ENCODE data around the gene RGS16.

Gene RGS16, protein sequence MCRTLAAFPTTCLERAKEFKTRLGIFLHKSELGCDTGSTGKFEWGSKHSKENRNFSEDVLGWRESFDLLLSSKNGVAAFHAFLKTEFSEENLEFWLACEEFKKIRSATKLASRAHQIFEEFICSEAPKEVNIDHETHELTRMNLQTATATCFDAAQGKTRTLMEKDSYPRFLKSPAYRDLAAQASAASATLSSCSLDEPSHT

DNA sequence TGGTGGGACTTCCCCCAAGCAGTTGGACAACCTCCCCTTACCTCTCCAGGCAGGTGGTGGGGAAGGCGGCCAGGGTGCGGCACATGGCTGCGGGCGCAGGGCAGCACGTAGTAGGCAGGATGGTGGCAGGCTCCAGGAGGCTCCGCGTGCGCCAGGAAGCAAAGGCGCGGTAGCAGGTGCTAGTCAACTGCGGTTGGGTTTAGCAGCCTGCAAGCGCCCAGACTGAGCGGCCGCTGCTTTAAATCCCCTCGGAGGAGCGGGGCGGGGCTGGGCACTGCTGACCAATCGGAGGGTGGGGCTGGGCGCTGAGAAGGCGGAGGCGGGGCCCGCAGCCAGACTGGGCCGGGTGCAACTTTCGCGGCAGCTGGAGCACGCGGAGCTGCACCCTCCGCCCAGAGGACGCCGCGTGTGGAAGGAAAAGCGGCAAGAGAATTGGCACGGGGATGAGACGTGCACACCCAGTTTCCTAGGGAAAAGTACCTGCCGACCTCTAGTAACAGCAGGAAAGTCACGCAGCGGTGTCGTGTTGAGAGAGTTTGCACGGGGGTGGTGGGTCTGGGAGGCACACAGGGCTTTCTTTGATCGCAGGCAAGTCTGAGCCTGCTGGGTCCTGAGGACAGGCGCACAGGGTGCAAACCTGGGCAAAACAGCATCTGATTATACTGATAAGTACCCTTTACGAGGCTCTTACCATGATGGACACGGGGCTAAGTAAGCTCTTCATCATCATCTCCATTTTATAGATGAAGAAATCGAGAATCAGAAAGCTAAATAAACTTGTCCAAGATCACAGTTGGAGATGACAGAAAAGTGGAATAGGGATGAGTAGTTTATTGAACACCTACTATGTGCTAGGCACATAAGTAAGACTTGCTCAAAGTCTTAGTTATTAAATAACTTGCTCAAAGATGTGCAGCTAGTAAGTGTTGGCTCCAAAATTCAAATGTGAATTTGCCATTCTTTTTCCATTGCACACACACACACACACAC is at the start of gene RGS16:
TSS of gene RGS16 (minus strand) at position 215 of the 990 bp plus-strand sequence. CDS start at position 85, 130 bp downstream.
- DNase-seq (ENCODE audit: low spot score in 2 of 2) (peak; percentile 87 to 96), ATAC-seq (peak; percentile 91)
- no peaks in the 10 kb centered on the region for H3K36me3 Mint-ChIP-seq
- H3K4me3 Mint-ChIP-seq: no peak within 1 kb of the TSS
- no peak within 1 kb of the TSS for H3K27ac Mint-ChIP-seq
- peaks cover 19% of the 10 kb centered on the region for H3K4me1 Mint-ChIP-seq
- H3K9me3 Mint-ChIP-seq: no peaks in the 10 kb centered on the region

DNA sequence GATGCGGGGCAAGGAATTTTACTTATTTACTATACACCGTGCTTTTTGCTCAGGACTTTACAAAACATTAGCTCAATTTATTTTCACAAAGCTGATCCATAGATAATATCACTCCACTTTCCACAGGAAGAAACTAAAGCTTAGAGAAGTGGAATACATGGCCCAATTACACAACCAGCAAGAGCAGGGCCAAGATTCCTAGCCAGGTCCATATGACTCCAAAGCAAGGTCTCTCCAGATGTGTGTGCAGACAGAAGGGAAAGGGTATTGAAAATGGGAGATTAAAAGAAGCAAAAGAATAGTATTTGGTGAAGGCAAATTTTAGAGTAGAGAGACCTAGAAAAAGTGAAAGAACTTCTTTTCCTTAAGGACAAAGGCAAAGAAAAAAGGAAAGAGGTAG is 49.8 kb upstream of the RGS16 start:
- no peak for ATAC-seq
- H3K4me3 Mint-ChIP-seq: no peak overlapping the region

DNA sequence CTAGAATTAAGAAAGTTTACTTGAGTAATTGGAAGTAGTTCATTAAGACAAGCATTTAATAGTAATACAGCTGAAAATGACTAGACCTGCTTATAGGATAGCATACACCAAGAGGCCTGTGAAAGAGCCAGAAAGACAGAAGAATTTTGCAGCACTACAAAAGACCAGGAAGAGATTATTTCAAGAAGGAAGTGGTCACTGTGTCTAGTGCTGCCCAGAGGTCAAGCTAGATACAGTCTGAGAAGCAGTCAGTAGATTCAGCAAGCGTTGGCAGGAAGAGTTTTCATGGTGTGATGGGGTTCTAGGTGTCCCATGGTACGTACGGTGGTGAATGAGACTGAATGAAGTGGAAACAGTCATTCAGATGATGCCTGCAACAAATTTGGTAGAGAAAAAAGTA is 48.7 kb upstream of the RGS16 start:
- ATAC-seq (no peak), DNase-seq (ENCODE audit: low spot score in 2 of 2) (no peak)
- Mint-ChIP-seq H3K27ac (no peak overlapping the region), H3K4me3 (no peak overlapping the region), H3K36me3 (no peaks in the 10 kb centered on the region), H3K9me3 (no peaks in the 10 kb centered on the region), H3K4me1 (no peaks in the 10 kb centered on the region)

More for the DNA sequence above, 49.8 kb upstream of the RGS16 start:
- Mint-ChIP-seq H3K27ac (no peak overlapping the region), H3K36me3 (no peaks in the 10 kb centered on the region), H3K4me1 (no peaks in the 10 kb centered on the region), H3K9me3 (no peaks in the 10 kb centered on the region)
- no peak for DNase-seq (ENCODE audit: low spot score in 2 of 2)

DNA sequence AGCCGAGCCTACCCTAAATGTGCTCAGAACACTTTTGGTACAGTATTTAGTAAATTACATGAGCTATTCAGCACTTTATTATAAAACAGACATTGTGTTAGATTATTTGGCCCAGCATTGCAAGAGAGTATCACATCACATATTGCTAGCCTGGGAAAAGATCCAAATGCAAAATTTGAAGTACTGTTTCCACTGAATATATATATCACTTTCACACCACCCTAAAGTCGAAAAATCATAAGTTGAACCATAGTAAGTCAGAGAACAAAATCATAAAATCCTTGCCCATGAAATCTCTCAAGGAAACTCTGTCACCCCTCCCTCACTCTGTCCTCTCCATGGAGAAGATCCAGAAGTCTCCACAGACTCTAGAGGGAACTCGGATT is 47.1 kb upstream of the RGS16 start:
- H3K27ac Mint-ChIP-seq: peak overlapping the region; percentile 23

DNA sequence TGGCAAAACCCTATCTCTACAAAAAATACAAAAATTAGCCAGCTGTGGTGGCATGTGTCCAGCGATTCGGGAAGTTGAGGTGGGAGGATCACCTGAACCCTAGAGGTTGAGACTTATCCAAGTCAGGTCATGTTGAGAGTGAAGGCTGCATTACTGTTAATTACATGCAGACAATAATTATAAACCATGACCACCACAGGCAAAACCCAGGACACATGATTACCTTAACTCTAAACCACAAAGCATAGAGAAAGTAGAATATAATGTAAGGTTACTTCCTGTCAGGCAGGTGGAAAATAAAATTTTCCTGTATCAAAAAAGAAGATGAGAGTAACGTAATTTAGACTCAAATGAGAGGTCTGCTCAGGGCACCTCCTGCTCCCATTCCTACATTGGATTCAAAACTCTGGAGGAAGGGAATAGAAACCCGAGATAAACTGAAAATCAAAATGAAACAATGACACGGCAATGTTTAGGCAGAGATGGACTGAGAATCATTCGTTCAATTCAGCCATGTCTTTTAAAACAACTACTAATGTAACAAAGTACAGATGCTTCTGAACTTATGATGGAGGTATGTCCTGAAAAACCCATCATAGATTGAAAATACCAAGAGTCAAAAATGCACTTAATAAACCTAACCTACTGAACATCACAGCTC is 46.6 kb upstream of the RGS16 start:
- Mint-ChIP-seq H3K4me3 (no peak overlapping the region), H3K4me1 (no peaks in the 10 kb centered on the region), H3K27ac (no peak overlapping the region), H3K36me3 (no peaks in the 10 kb centered on the region), H3K9me3 (no peaks in the 10 kb centered on the region)
- DNase-seq (ENCODE audit: low spot score in 2 of 2) (no peak), ATAC-seq (no peak)

More for the DNA sequence above, 47.1 kb upstream of the RGS16 start:
- Mint-ChIP-seq H3K36me3 (no peaks in the 10 kb centered on the region), H3K9me3 (no peaks in the 10 kb centered on the region), H3K4me1 (no peaks in the 10 kb centered on the region), H3K4me3 (no peak overlapping the region)
- no peak for DNase-seq (ENCODE audit: low spot score in 2 of 2)
- ATAC-seq: no peak

DNA sequence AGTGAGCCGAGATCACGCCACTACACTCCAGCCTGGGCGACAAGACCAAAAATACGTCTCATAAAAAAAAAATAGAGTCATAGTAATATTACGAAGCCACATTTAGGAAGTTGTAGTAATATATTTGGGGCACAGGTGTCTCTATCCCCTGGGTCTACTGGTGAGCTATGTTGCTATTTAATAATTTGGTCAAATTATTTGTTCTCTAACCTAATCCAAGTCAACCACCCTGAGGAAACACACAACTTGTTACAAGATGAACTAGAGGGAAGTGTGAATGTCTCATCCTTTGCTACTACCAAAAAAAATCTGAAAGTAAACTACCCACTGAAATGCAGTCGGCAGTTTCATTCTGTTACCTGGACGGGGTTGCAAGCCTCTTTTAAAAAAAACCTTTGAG is 44.9 kb upstream of the RGS16 start:
- ATAC-seq: no peak
- no peaks in the 10 kb centered on the region for H3K4me1 Mint-ChIP-seq

DNA sequence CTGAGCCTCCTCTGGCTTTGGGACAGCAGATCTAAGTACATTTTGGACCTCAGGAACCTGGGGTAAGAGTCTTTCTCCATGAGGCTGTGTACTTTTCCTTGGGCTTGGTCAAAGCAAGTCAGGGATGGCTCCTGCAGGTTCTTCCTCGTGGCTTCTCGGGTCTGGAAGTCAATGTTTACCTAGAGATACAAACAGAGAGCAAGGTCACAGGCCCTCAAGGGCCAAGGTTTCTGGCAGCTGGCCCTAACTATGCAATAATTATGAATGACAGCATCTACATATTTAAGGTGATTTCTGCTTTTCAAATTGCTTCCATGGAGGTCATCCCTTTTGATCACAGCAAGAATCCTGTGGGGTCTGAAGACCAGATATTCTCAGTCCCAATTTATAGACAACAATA is 42.5 kb upstream of the RGS16 start:
- ATAC-seq (no peak), DNase-seq (ENCODE audit: low spot score in 2 of 2) (no peak)
- no peak overlapping the region for H3K27ac Mint-ChIP-seq
- H3K4me3 Mint-ChIP-seq: no peak overlapping the region
- H3K4me1 Mint-ChIP-seq: no peaks in the 10 kb centered on the region
- H3K36me3 Mint-ChIP-seq: no peaks in the 10 kb centered on the region
- no peaks in the 10 kb centered on the region for H3K9me3 Mint-ChIP-seq

More for the DNA sequence above, 44.9 kb upstream of the RGS16 start:
- DNase-seq (ENCODE audit: low spot score in 2 of 2): no peak
- no peaks in the 10 kb centered on the region for H3K36me3 Mint-ChIP-seq
- no peaks in the 10 kb centered on the region for H3K9me3 Mint-ChIP-seq
- H3K4me3 Mint-ChIP-seq: no peak overlapping the region
- no peak overlapping the region for H3K27ac Mint-ChIP-seq

DNA sequence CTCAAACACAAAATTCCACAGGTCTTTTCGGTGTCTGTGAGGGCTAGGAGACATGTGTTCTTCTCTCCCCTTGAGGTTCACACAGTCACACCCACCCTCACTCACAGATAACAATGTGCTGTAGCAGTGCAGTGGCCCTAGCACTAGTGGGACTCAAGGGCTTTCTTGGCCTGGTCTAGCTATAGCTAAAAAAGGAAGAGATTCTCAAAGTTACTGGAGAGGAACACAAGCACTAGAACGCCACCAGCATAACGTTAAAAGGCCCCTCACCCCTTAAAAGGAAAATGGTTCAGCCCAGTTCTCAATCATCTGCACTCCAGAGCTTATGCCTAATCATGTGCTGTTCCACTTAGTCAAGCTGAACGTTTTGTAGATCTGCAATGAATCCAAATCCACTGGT is 40.7 kb upstream of the RGS16 start:
- Mint-ChIP-seq H3K9me3 (no peaks in the 10 kb centered on the region), H3K4me1 (peaks cover 6% of the 10 kb centered on the region), H3K36me3 (no peaks in the 10 kb centered on the region), H3K4me3 (no peak overlapping the region), H3K27ac (no peak overlapping the region)
- no peak for ATAC-seq
- no peak for DNase-seq (ENCODE audit: low spot score in 2 of 2)

DNA sequence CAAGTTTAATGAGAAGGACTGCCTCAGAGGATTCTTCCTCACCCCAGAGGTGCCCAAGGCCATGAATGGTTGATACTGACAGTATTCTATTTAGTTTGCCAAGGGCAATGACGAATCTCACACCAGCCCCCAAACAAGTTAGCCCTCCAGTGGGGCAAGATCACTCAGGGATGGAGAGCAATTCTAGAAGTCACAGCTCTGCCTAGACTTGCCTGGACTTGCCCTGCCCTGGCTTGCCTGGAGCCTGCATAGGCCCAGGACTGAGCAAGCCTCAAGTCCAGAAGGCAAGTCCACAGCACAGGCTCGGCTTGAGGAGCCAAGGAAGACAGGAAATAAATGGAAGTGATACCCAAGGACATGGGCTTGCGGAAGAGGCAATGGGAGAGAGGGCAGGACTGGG is 39.5 kb upstream of the RGS16 start:
- peaks cover 6% of the 10 kb centered on the region for H3K4me1 Mint-ChIP-seq
- no peaks in the 10 kb centered on the region for H3K36me3 Mint-ChIP-seq
- no peaks in the 10 kb centered on the region for H3K9me3 Mint-ChIP-seq
- no peak overlapping the region for H3K27ac Mint-ChIP-seq
- H3K4me3 Mint-ChIP-seq: no peak overlapping the region
- ATAC-seq (no peak), DNase-seq (ENCODE audit: low spot score in 2 of 2) (no peak)

DNA sequence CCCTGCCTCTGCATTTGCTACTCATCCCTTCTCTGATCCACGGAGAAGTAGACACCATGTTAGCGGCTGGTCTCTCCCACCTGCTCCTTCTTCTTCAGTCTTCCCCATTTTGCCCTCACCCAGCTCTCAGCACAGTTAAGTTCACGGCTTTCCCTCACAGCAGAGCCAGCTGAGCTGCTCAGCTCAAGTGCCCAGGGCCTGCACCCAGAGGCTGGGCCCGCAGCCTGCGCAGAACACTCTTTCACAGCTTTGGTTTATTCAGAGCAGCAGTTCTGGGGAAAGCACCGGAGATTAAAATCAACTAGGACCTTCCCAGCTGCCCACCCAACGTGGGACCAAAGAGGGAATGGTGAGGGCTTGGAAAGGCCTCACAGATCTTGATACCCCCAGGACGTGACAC is 38.3 kb upstream of the RGS16 start:
- DNase-seq (ENCODE audit: low spot score in 2 of 2) (no peak), ATAC-seq (no peak)
- H3K4me1 Mint-ChIP-seq: peaks cover 6% of the 10 kb centered on the region
- H3K9me3 Mint-ChIP-seq: no peaks in the 10 kb centered on the region
- no peak overlapping the region for H3K27ac Mint-ChIP-seq
- H3K4me3 Mint-ChIP-seq: no peak overlapping the region
- H3K36me3 Mint-ChIP-seq: no peaks in the 10 kb centered on the region

DNA sequence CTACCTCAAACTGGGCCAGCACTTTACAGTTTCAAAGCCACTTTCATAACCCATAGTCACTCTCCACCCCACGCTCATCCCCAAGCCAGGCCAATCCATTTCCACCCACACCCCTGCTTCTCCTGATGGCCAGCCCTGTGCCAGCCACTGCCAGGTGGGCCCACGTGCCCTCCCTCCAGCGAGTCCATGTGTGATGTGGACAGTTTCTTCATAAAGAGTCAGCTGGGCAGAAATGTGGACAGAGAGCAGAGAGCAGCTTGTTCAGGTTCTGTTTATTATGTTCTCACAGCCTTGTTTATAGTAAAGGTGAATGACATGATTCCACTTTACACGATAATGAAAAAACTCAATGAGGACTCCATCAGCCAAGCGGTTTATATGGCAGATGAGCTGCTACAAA is 37.4 kb upstream of the RGS16 start:
- DNase-seq (ENCODE audit: low spot score in 2 of 2) (no peak), ATAC-seq (no peak)
- no peak overlapping the region for H3K4me3 Mint-ChIP-seq
- peak overlapping the region; percentile 26 for H3K27ac Mint-ChIP-seq
- no peaks in the 10 kb centered on the region for H3K36me3 Mint-ChIP-seq
- peaks cover 6% of the 10 kb centered on the region for H3K4me1 Mint-ChIP-seq
- H3K9me3 Mint-ChIP-seq: no peaks in the 10 kb centered on the region

DNA sequence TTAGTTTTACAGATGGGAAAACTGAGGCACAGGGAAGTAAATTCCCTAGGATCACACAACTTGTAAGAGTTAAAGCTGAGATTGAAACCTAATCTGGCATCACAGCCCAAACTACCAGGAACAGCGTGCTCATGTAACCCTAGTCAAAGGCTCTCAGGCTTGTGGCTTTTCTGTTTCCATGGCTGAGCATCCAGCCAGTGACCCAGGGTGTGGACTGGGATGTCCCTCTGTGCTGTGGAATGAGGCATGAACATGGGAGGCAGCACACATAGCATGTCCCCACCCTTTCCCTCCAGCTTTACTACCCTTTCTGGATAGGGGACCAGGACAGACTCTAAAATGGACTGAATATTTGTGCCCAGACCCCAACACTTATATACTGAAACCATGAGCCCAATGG is 35.1 kb upstream of the RGS16 start:
- Mint-ChIP-seq H3K4me3 (no peak overlapping the region), H3K4me1 (peaks cover 6% of the 10 kb centered on the region), H3K36me3 (no peaks in the 10 kb centered on the region), H3K27ac (no peak overlapping the region), H3K9me3 (no peaks in the 10 kb centered on the region)
- no peak for DNase-seq (ENCODE audit: low spot score in 2 of 2)
- ATAC-seq: no peak

DNA sequence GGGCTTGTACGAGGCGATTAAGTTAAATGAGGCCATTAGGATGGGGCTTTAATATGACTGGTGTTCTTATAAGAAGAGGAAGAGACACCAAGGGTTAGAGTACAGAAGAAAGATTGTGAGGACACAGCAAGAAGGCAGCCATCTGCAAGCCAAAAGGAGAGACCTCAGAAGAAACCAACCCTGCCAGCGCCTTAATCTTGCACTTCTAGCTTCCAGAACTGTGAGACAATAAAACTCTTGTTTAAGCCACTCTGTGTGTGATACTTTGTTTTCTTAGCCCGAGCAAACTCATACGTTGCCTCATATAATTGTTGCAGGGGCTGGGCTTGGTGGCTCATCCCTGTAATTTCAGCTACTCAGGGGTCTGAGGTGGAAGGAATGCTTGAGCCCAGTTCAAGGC is 33.6 kb upstream of the RGS16 start:
- no peaks in the 10 kb centered on the region for H3K36me3 Mint-ChIP-seq
- ATAC-seq: no peak
- no peak overlapping the region for H3K27ac Mint-ChIP-seq
- no peak overlapping the region for H3K4me3 Mint-ChIP-seq
- H3K9me3 Mint-ChIP-seq: no peaks in the 10 kb centered on the region
- no peak for DNase-seq (ENCODE audit: low spot score in 2 of 2)
- H3K4me1 Mint-ChIP-seq: peaks cover 6% of the 10 kb centered on the region

DNA sequence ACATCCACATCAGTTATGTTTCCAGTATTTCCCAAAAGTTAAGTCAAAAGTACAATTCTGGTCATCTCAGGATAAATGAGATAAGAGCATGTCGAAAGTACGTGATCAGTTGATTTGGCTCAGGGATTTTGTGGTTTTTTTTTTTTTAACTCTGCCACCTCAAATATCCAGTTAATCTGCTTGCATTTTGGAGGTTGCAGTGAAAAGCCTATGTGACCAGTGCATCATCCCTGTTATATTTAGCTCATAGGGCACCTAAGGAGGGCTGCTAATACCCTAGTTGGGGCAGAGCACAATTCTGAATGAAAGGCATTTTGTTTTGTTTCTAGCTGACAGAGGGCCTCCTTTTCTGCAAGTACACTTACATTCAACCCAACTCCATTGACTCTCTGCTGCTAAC is 31.7 kb upstream of the RGS16 start:
- H3K9me3 Mint-ChIP-seq: no peaks in the 10 kb centered on the region
- no peak for ATAC-seq
- no peak overlapping the region for H3K4me3 Mint-ChIP-seq
- no peaks in the 10 kb centered on the region for H3K36me3 Mint-ChIP-seq
- no peak for DNase-seq (ENCODE audit: low spot score in 2 of 2)
- peaks cover 14% of the 10 kb centered on the region for H3K4me1 Mint-ChIP-seq
- no peak overlapping the region for H3K27ac Mint-ChIP-seq

DNA sequence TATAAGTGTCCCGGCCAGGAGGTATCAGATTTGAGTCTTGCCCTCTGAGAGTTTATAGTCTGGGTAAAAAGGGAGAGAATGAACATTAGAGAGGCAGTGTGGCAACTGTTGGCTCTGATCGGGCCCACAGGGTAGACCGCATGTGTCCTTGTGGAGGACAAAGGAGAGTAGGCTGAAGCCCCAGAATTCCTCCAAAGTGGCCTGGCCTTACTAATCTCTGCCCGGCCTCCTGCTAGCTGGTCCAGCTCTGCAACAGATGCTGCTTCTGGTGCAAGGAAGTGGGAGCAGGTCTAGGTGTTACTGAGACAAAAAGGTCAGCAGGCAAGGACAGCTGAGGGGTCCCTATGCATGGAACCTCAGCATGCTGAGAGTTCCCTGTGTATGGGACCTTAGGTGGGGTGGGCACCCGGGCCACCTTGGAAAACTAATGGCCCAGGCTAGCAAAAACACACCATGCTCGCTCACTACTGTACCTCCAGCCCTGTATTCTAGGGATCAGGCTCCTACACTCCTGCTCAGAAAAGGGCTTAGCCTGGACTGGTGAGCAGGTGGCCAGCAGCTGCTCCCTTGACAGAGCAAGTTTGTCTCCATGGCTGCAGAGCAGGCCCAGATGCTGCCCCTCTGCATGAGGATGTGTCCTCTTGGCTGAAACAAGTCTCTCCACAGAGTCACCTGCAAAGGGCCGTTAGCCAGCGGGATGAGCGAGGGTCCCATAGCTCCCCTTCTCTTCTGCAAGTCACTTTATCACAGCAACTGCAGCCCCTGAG is 30.3 kb upstream of the RGS16 start:
- DNase-seq (ENCODE audit: low spot score in 2 of 2): no peak
- peaks cover 10% of the 10 kb centered on the region for H3K36me3 Mint-ChIP-seq
- no peaks in the 10 kb centered on the region for H3K9me3 Mint-ChIP-seq
- H3K4me1 Mint-ChIP-seq: peaks cover 28% of the 10 kb centered on the region
- H3K27ac Mint-ChIP-seq: no peak overlapping the region
- H3K4me3 Mint-ChIP-seq: no peak overlapping the region
- no peak for ATAC-seq

All from stimulated activated effector memory CD8-positive, alpha-beta T cell treated with anti-CD3 and anti-CD28 coated beads, Interleukin-12 subunit alpha, Interleukin-12 subunit beta, amount 100 ng/mL, for 72 hours (primary cell).